Left lung (tissue), 10 donors: ENCODE results near the gene OBSCN. TPM values are rescaled to one million over a fixed set of nuclear protein-coding genes. Genes with fewer than 3 reads are reported as not detected.

Experiments
- ATAC-seq: fragments of 200-7000 bp; cut with Tn5 transposase; one replicate; pipeline ENCODE4 v1.9.1; 2020; ENCODE audit warnings: moderate library complexity
- DNase-seq, 4 donors: peaks; one replicate each; pipeline ENCODE4 v3.0.0-alpha.2; 2013 to 2020
- H3K27ac ChIP-seq, 2 donors: fragments of 200-600 bp; sonication (generic) in 1 of 2; one replicate each; pipeline versions ENCODE4 v1.5.0 to v1.8.0; 2020 to 2021
- H3K27me3 ChIP-seq, 2 donors: fragments of 200-600 bp; sonication (generic) in 1 of 2; one replicate each; pipeline versions ENCODE4 v1.5.0 to v1.8.0; 2020 to 2021
- H3K36me3 ChIP-seq, 2 donors: fragments of 200-600 bp; sonication (generic) in 1 of 2; one replicate each; pipeline versions ENCODE4 v1.5.0 to v1.8.0; 2020 to 2021
- H3K4me1 ChIP-seq, 2 donors: fragments of 200-600 bp; one replicate each; pipeline ENCODE4 v1.8.0; 2021
- H3K4me3 ChIP-seq, 2 donors: fragments of 200-600 bp; sonication (generic) in 1 of 2; one replicate each; pipeline versions ENCODE4 v1.5.0 to v1.8.0; 2020 to 2021; ENCODE audit warnings: mild to moderate bottlenecking in 1 of 2
- H3K9me3 ChIP-seq, 2 donors: fragments of 200-600 bp; sonication (generic) in 1 of 2; one replicate each; pipeline versions ENCODE4 v1.5.0 to v1.8.0; 2020 to 2021
- CTCF ChIP-seq, 2 donors: fragments of 200-600 bp; sonication (generic) in 1 of 2; IDR thresholded peaks; one replicate each; pipeline versions ENCODE4 v1.5.0 to v1.8.0; 2021; ENCODE audit warnings: antibody characterized with exemption in 2 of 2
- intact Hi-C, 2 donors: fragments of 100-400 bp; cut with DNase I; formaldehyde crosslinking; loops; one replicate each; pipeline versions ENCODE4 v1.11.2 to v1.14.2; 2022
- polyA plus RNA-seq, 6 donors: library from polyadenylated mRNA; unstranded; fragments of 120-200 nt; gene quantifications; one replicate each; pipeline ENCODE4 v1.2.1, GENCODE V29; 2013; ENCODE audit not compliant: insufficient read length in 6 of 6
- total RNA-seq, 2 donors: library from RNA; stranded (reverse); fragmentation: NEBNext Ultra II Directional; extraction: Animal tissue kit (Norgen Biotek cat#: 25700); gene quantifications; one replicate each; pipeline ENCODE4 v1.2.1, GENCODE V29; 2021
- donor health status: DM: no; HTN: yes; CAD: no.
- donor health status: DM: no; HTN: no; CAD: no.

The OBSCN gene
- total and polyA plus RNA-seq, 8 donors: 20.3 to 69.5 (median 47.5) TPM

GRCh38 chr1:228160201-228160761 is 47.6 kb upstream of the OBSCN start:
- no peak for TF ChIP-seq CTCF (IDR thresholded peaks at IDR 0.05)
- Histone ChIP-seq H3K4me1 (peaks cover 12 to 39% of the 10 kb centered on the region in 2 donors), H3K36me3 (no peaks in the 10 kb centered on the region), H3K4me3 (no peak overlapping the region), H3K27ac (no peak overlapping the region), H3K27me3 (peaks cover 3 to 52% of the 10 kb centered on the region in 2 donors), H3K9me3 (no peaks in the 10 kb centered on the region)
- intact Hi-C loops: no loop called here
- peak in 1 of 4 donors; percentile 70 for DNase-seq
- ATAC-seq: no peak

- Histone ChIP-seq H3K36me3 (no peaks in the 10 kb centered on the region), H3K4me3 (no peak overlapping the region), H3K4me1 (peaks cover 12 to 34% of the 10 kb centered on the region in 2 donors), H3K27me3 (peaks cover 3 to 52% of the 10 kb centered on the region in 2 donors), H3K27ac (peak overlapping the region; percentile 70 to 77), H3K9me3 (no peaks in the 10 kb centered on the region)
- intact Hi-C loops: no loop called here
- DNase-seq (no peak), ATAC-seq (no peak)
- no peak for TF ChIP-seq CTCF (IDR thresholded peaks at IDR 0.05)
Measured at GRCh38 chr1:228161362-228161761, 46.5 kb upstream of the OBSCN start.

DNA sequence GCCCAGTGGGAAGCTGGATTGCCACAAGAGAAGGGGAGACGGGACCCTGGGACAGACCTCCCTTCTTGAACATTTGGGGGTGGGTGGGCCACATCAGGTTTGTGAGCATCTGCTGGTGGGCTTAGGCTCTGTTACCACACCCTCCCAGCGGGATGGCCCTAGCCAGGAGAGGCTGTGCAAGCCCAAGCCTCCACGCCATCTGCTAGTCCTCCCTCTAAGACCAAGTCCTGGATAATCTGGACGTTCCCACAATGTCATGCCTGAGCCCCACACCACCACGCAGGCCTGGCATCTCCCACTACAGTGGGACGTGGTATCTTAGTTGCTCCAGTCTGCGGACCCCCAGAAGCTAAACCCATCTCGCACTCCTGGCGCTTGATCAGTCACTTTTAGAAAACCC is 46.0 kb upstream of the OBSCN start:
- Histone ChIP-seq H3K36me3 (no peaks in the 10 kb centered on the region), H3K4me1 (peaks cover 17 to 35% of the 10 kb centered on the region in 2 donors), H3K9me3 (no peaks in the 10 kb centered on the region), H3K27me3 (peaks cover 3 to 48% of the 10 kb centered on the region in 2 donors), H3K4me3 (no peak overlapping the region), H3K27ac (peak overlapping the region; percentile 70 to 77)
- TF ChIP-seq CTCF (IDR thresholded peaks at IDR 0.05): no peak
- DNase-seq (no peak), ATAC-seq (no peak)
- intact Hi-C loops: no loop called here

DNA sequence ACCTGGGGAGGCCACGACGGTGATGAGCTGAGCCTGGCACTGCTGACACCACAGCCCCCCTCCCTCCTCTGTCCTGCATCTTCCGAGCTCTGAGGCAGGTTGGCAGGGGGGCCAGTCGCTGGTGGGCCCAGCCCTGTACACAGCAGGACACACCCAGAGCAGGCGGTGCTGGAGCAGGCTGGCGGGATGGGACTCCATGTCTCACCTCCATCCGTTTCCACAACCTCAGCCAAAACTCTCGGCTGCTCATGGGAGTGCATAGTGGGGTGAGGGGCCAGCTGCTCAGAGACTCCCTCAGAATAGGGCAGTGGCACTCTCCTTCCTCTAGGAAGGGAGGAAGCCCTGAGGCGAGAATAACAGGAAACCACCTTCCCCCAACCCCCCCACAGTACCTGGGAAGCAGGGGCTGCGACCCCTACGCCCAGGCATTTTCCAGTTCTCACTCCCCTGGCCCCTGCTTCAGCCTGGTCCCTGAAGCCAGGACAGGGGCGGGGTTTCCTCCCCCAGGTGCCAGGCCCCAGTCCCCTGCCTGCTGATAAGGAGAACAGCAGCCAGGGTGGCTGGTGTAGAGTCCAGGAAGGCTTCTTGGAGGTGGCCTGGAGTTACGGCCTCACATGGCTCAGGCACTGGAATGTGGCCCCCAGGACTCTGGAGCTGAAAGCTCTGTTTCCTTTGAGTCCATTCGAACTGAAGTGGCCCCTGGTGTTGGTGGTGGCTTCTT is 45.4 kb upstream of the OBSCN start:
- DNase-seq: peak in 2 of 4 donors; percentile 65 to 67
- no peak for TF ChIP-seq CTCF (IDR thresholded peaks at IDR 0.05)
- H3K27ac ChIP-seq: peak overlapping the region; percentile 70 to 77
- H3K4me1 ChIP-seq: peaks cover 17 to 34% of the 10 kb centered on the region in 2 donors
- H3K4me3 ChIP-seq: no peak overlapping the region
- intact Hi-C loops: no loop called here
- no peak for ATAC-seq
- H3K36me3 ChIP-seq: no peaks in the 10 kb centered on the region
- peaks cover 3 to 43% of the 10 kb centered on the region in 2 donors for H3K27me3 ChIP-seq
- no peaks in the 10 kb centered on the region for H3K9me3 ChIP-seq

DNA sequence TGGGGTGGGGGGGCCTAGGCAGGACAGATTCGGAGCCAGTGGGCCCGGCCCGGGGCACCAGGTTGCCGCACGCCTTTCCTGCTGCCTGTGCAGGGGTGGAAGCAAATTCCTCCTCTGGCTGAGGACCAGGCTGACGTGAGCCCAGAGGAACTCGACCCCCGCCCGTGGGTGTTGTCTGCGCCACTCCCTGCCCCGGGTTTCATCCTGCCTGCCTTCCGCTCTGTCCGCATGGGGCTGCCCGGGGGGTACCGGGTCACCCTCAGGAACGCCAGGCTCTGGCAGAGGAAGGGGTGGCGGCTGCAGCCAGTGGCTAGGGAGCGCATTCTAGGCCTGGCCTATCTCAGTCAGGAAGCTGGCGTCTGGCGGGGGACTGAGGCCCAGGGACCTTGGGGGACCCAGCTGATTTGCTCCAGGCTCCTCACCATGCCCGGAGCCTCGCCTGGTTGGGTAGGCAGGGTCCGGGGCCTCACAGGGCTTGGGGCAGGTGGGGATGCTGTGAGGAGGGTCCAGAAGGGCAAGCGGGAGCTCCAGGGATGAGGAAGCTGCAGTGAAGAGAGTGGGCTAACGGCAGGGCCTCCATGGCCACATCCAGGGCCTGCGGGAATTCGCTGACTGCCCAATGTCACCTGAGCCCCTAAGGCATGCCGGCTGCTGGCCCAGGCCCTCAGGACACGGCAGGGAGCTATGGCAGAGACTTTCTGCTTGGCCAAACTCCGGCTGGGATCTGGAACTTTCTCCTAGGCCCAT is 44.7 kb upstream of the OBSCN start:
- Histone ChIP-seq H3K36me3 (no peaks in the 10 kb centered on the region), H3K27me3 (peaks cover 1 to 39% of the 10 kb centered on the region in 2 donors), H3K27ac (peak overlapping the region; percentile 70 to 77), H3K4me3 (no peak overlapping the region), H3K4me1 (peaks cover 17 to 34% of the 10 kb centered on the region in 2 donors), H3K9me3 (no peaks in the 10 kb centered on the region)
- ATAC-seq (no peak), DNase-seq (peak in 2 of 4 donors; percentile 64 to 81)
- intact Hi-C loops: no loop called here
- TF ChIP-seq CTCF (IDR thresholded peaks at IDR 0.05): no peak
